Keratinocyte (primary cell): ENCODE data around the gene CCDC150. TPM values are rescaled to one million over a fixed set of nuclear protein-coding genes. Genes with fewer than 3 reads are reported as not detected.

Experiments
- DNase-seq: peaks from one replicate; pipeline ENCODE4 v3.0.0-alpha.2; 2011; ENCODE audit warnings: low read depth, missing footprints, low spot score
- FAIRE-seq: peaks from 2 replicates; lab custom pipeline; 2011; peaks lifted over from hg19 to GRCh38; lab: Jason Lieb, UNC
- H2AFZ ChIP-seq: 2 replicates; pipeline ENCODE4 v1.6.0; 2012; ENCODE audit warnings: low read length, control low read depth, inconsistent platforms; ENCODE audit not compliant: control insufficient read depth
- H3K27ac ChIP-seq: 2 replicates; pipeline ENCODE4 v1.5.1; 2011; ENCODE audit warnings: low read length; ENCODE audit not compliant: control insufficient read depth, insufficient read depth
- H3K27me3 ChIP-seq: 3 replicates; pipeline ENCODE4 v1.6.0; 2011; ENCODE audit warnings: low read length; ENCODE audit not compliant: control insufficient read depth, insufficient read depth; ENCODE audit errors: extremely low read depth
- H3K36me3 ChIP-seq, 2 experiments: 2 replicates in 1 of 2; 3 replicates in 1 of 2; pipeline ENCODE4 v1.5.1; 2011; ENCODE audit warnings: low read length in 2 of 2, mild to moderate bottlenecking in 1 of 2; ENCODE audit not compliant: control insufficient read depth in 2 of 2, insufficient read depth in 2 of 2; ENCODE audit errors: extremely low read depth in 1 of 2
- H3K4me1 ChIP-seq: 3 replicates; pipeline ENCODE4 v1.5.1; 2011; ENCODE audit warnings: low read length; ENCODE audit not compliant: control insufficient read depth, insufficient read depth; ENCODE audit errors: extremely low read depth
- H3K4me2 ChIP-seq: 3 replicates; pipeline ENCODE4 v1.6.0; 2011; ENCODE audit warnings: low read depth, low read length; ENCODE audit not compliant: control insufficient read depth, insufficient read depth; ENCODE audit errors: extremely low read depth
- H3K4me3 ChIP-seq, 3 experiments: fragments of 200-600 bp in 1 of 3; sonication (generic) in 1 of 3; 2 replicates in 2 of 3; 3 replicates in 1 of 3; pipeline ENCODE4 v1.5.1; 2011 to 2016; ENCODE audit warnings: low read length in 3 of 3, mild to moderate bottlenecking in 3 of 3, control low read depth in 2 of 3, inconsistent platforms in 1 of 3, low read depth in 1 of 3, mixed read lengths in 1 of 3, mixed run types in 1 of 3, moderate library complexity in 1 of 3; ENCODE audit not compliant: control insufficient read depth in 2 of 3, insufficient read depth in 2 of 3; ENCODE audit errors: extremely low read depth in 1 of 3
- H3K79me2 ChIP-seq: 2 replicates; pipeline ENCODE4 v1.6.0; 2012; ENCODE audit warnings: low read length; ENCODE audit not compliant: control insufficient read depth, insufficient read depth
- H3K9ac ChIP-seq: 3 replicates; pipeline ENCODE4 v1.6.0; 2011; ENCODE audit warnings: low read length; ENCODE audit not compliant: control insufficient read depth, insufficient read depth; ENCODE audit errors: extremely low read depth
- H3K9me1 ChIP-seq: 3 replicates; pipeline ENCODE4 v1.6.0; 2011; ENCODE audit warnings: low read length; ENCODE audit not compliant: control insufficient read depth, insufficient read depth; ENCODE audit errors: extremely low read depth
- H3K9me3 ChIP-seq: 2 replicates; pipeline ENCODE4 v1.5.1; 2012; ENCODE audit warnings: low read depth, low read length; ENCODE audit not compliant: control insufficient read depth
- H4K20me1 ChIP-seq: 3 replicates; pipeline ENCODE4 v1.6.0; 2011; ENCODE audit warnings: low read length; ENCODE audit not compliant: control insufficient read depth, insufficient read depth; ENCODE audit errors: extremely low read depth
- CTCF ChIP-seq, 3 experiments: IDR thresholded peaks in 1 of 3; conservative IDR thresholded peaks in 1 of 3; optimal IDR thresholded peaks in 1 of 3; 2 replicates in 2 of 3; 3 replicates in 1 of 3; pipeline versions ENCODE3 to v1.5.1; 2011; ENCODE audit warnings: low read length in 3 of 3, mild to moderate bottlenecking in 3 of 3, moderate library complexity in 2 of 3, control low read depth in 1 of 3, inconsistent platforms in 1 of 3; ENCODE audit not compliant: insufficient read depth in 2 of 3; ENCODE audit errors: extremely low read depth in 1 of 3
- EZH2 ChIP-seq: IDR thresholded peaks from one replicate; pipeline ENCODE4 v1.6.1; 2012; ENCODE audit warnings: inconsistent platforms, mild to moderate bottlenecking, low read length, moderate library complexity
- dilution Hi-C: fragments of 300-500 bp; cut with MboI; formaldehyde crosslinking; loops from one replicate; pipeline ENCODE4 v1.7.0; 2020; ENCODE audit warnings: low sequenced_read_pairs; ENCODE audit not compliant: extremely low pct_ligation_motif_present
- polyA plus RNA-seq, 5 experiments: library from polyadenylated mRNA; depleted of rRNA in 3 of 5; stranded (reverse) in 3 of 5; stranded (forward) in 1 of 5; unstranded in 1 of 5; fragments of >200 nt; gene quantifications; 1 replicate in 1 of 5; 2 replicates in 3 of 5; 3 replicates in 1 of 5; pipeline versions ENCODE4 v1.2.1 to v1.2.3, GENCODE V29; 2011 to 2012; ENCODE audit warnings: missing spikeins in 2 of 5, low read depth in 1 of 5, low replicate concordance in 1 of 5

The CCDC150 gene
- polyA plus RNA-seq, 1 donor (not counting 4 experiments of a cell fraction or from before 2014, with no cell fraction given) = 5.0 TPM

DNA sequence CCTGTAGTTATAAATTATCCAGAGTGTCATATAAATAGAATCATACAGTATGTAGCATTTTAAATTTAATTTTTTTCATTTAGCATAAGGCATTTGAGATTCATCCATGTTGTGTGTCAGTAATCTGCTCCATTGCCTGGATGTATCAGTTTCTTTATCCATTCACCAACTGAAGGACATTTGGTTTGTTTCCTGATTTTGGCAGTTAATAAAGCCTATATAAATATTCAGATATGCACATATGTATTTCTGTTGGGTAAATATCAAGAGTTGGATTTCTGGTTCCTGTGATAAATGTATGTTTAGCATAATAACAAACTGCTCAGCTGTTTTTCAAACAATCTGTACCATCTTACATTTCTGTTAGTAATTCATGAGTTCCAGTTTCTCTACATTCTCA, 39.9 kb downstream of the CCDC150 start:
- dilution Hi-C loops = no loop called here
- H2AFZ ChIP-seq = no peak overlapping the region
- H3K27ac ChIP-seq = no peak overlapping the region
- TF ChIP-seq EZH2 (no peak), CTCF (optimal IDR thresholded peaks at IDR 0.05 in 1 of 3, IDR thresholded peaks at IDR 0.05 in 1 of 3, conservative IDR thresholded peaks at IDR 0.05 in 1 of 3; ENCODE audit: extremely low read depth in 1 of 3, insufficient read depth in 2 of 3, low read length in 3 of 3) (no peak)
- H3K9me1 ChIP-seq = no peaks in the 10 kb centered on the region
- no peak overlapping the region for H3K4me2 ChIP-seq
- no peaks in the 10 kb centered on the region for H3K4me1 ChIP-seq
- peaks cover 0 to 4% of the 10 kb centered on the region in 2 experiments for H3K36me3 ChIP-seq
- no peak for FAIRE-seq
- no peak overlapping the region for H3K9ac ChIP-seq
- no peaks in the 10 kb centered on the region for H4K20me1 ChIP-seq
- H3K79me2 ChIP-seq = no peaks in the 10 kb centered on the region
- no peaks in the 10 kb centered on the region for H3K27me3 ChIP-seq
- no peak for DNase-seq
- H3K4me3 ChIP-seq = no peak overlapping the region
- no peaks in the 10 kb centered on the region for H3K9me3 ChIP-seq

DNA sequence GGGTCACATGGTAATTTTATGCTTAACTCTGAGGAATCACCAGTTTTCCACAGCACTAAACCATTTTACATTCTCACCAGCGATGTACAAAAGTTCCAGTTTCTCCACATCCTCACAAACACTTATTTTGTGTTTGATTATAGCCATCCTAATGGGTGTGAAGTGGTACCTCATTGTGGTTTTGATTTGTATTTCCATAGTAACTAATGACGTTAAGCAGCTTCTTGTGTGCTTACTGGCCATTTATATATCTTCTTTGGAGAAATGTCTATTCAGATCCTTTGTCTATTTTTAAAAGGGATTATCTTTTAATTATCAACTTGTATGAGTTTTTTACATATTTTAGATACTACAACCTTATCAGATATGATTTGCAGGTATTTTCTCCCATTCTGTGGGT, 42.0 kb downstream of the CCDC150 start:
- FAIRE-seq (no peak), DNase-seq (no peak)
- Histone ChIP-seq H3K4me1 (no peaks in the 10 kb centered on the region), H2AFZ (no peak overlapping the region), H3K9me3 (no peaks in the 10 kb centered on the region), H3K27ac (no peak overlapping the region), H4K20me1 (no peaks in the 10 kb centered on the region), H3K27me3 (no peaks in the 10 kb centered on the region), H3K9ac (no peak overlapping the region), H3K4me2 (no peak overlapping the region), H3K79me2 (no peaks in the 10 kb centered on the region), H3K36me3 (peaks cover 0 to 1% of the 10 kb centered on the region in 2 experiments), H3K9me1 (no peaks in the 10 kb centered on the region), H3K4me3 (no peak overlapping the region)
- no peak for TF ChIP-seq CTCF (optimal IDR thresholded peaks at IDR 0.05 in 1 of 3, IDR thresholded peaks at IDR 0.05 in 1 of 3, conservative IDR thresholded peaks at IDR 0.05 in 1 of 3; ENCODE audit: extremely low read depth in 1 of 3, insufficient read depth in 2 of 3, low read length in 3 of 3)
- no peak for TF ChIP-seq EZH2
- dilution Hi-C loops = no loop called here
